Measurements from ENCODE around the gene CDON.

DNA sequence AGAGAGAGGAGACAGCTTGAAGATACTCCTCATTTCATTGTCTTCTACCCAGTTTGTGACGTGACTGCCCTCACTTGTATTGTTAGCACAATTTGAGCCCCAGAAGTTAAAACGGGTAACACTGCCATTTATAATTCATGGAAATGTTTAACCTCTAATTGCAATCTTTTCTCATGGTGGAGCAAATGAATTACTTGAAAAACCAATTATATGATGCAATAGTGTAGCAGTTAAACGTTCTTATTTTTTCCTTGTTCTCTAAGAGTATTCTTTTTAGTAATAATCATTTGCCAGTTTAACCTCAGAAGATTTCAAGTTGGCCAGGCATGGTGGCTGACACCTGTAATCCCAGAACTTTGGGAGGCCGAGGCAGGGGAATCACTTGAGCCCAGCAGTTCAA, 56.6 kb downstream of the CDON start:
- no peak for TF ChIP-seq YY1 (IDR thresholded peaks at IDR 0.05; ENCODE audit: low read depth)
- TF ChIP-seq NFIC (IDR thresholded peaks at IDR 0.05), result no peak
- TF ChIP-seq CREB1 (IDR thresholded peaks at IDR 0.05; ENCODE audit: low read depth), result no peak
- TF ChIP-seq TEAD4 (IDR thresholded peaks at IDR 0.05), result no peak

Data from Ishikawa (cell line).